HepG2 (cell line): Measurements from ENCODE around the gene PPP1R27. TPM values are rescaled to one million over a fixed set of nuclear protein-coding genes. Genes with fewer than 3 reads are reported as not detected.

Experiments used
- ESRRA ChIP-seq: sonication (generic); formaldehyde crosslinking; IDR thresholded peaks from 2 replicates; pipeline ENCODE4 v1.5.1; 2020; ENCODE audit warnings: mild to moderate bottlenecking, low read depth, missing genetic modification reagents
- FOXC1 ChIP-seq: sonication (generic); formaldehyde crosslinking; IDR thresholded peaks from 2 replicates; pipeline ENCODE4 v1.8.0; 2022; ENCODE audit warnings: mild to moderate bottlenecking, missing genetic modification reagents, borderline replicate concordance
- FOXJ3 ChIP-seq: sonication (generic); formaldehyde crosslinking; IDR thresholded peaks from 2 replicates; pipeline ENCODE4 v1.4.0; 2020; ENCODE audit warnings: missing genetic modification reagents, mild to moderate bottlenecking, borderline replicate concordance
- HNRNPK ChIP-seq: fragments of 200-400 bp; formaldehyde crosslinking; IDR thresholded peaks from 2 replicates; pipeline ENCODE4 v1.6.1; 2018; ENCODE audit warnings: low read length, low read depth, moderate library complexity, mild to moderate bottlenecking; ENCODE audit not compliant: poor library complexity, severe bottlenecking
- HOXA7 ChIP-seq: sonication (generic); formaldehyde crosslinking; IDR thresholded peaks from 2 replicates; pipeline ENCODE4 v1.8.1; 2022; ENCODE audit warnings: mild to moderate bottlenecking, missing genetic modification reagents, moderate library complexity
- NCOA2 ChIP-seq: sonication (generic); formaldehyde crosslinking; IDR thresholded peaks from 2 replicates; pipeline ENCODE4 v1.8.0; 2022; ENCODE audit warnings: inconsistent platforms
- NFAT5 ChIP-seq: sonication (generic); formaldehyde crosslinking; IDR thresholded peaks from 2 replicates; pipeline ENCODE4 v1.4.0; 2020; ENCODE audit warnings: missing genetic modification reagents
- NFE2L2 ChIP-seq: fragments of 150-350 bp; IDR thresholded peaks from 2 replicates; pipeline ENCODE4 v1.6.1; 2014; ENCODE audit warnings: low read length
- ZKSCAN5 ChIP-seq: sonication (generic); formaldehyde crosslinking; IDR thresholded peaks from 2 replicates; pipeline ENCODE4 v1.5.1; 2020; ENCODE audit warnings: mild to moderate bottlenecking, missing genetic modification reagents
- ZMYM4 ChIP-seq: sonication (generic); formaldehyde crosslinking; IDR thresholded peaks from 2 replicates; pipeline ENCODE4 v1.8.1; 2023; ENCODE audit warnings: mild to moderate bottlenecking, missing genetic modification reagents
- ZNF207 ChIP-seq: fragments of 450-650 bp; IDR thresholded peaks from 2 replicates; pipeline ENCODE4 v1.6.1; 2016; ENCODE audit warnings: antibody characterized with exemption, borderline replicate concordance
- ZNF260 ChIP-seq: sonication (generic); formaldehyde crosslinking; IDR thresholded peaks from 2 replicates; pipeline ENCODE4 v1.4.0; 2020; ENCODE audit warnings: missing genetic modification reagents, low read depth, mild to moderate bottlenecking, borderline replicate concordance
- ZNF382 ChIP-seq: sonication (generic); formaldehyde crosslinking; IDR thresholded peaks from 2 replicates; pipeline ENCODE4 v1.5.0; 2020; ENCODE audit warnings: missing genetic modification reagents, mild to moderate bottlenecking, borderline replicate concordance
- ZNF616 ChIP-seq: sonication (generic); formaldehyde crosslinking; IDR thresholded peaks from 2 replicates; pipeline ENCODE4 v1.5.0; 2020; ENCODE audit warnings: low read depth, mild to moderate bottlenecking, missing genetic modification reagents
- ZNF644 ChIP-seq: IDR thresholded peaks from 2 replicates; pipeline ENCODE4 v1.6.1; 2016; ENCODE audit warnings: low read depth
- ZSCAN30 ChIP-seq: sonication (generic); formaldehyde crosslinking; IDR thresholded peaks from 2 replicates; pipeline ENCODE4 v1.5.0; 2020; ENCODE audit warnings: mild to moderate bottlenecking, missing genetic modification reagents
- polyA plus RNA-seq, 8 experiments: library from polyadenylated mRNA; depleted of rRNA in 3 of 8; stranded (reverse) in 7 of 8; unstranded in 1 of 8; fragments of >200 nt; fragmentation: Illumina TruSeq in 4 of 8; extraction: Trizol in 4 of 8; gene quantifications; 2 replicates each; pipeline versions ENCODE4 v1.2.1 to v1.2.3, GENCODE V29; 2011 to 2016; ENCODE audit warnings: low read depth in 4 of 8, missing spikeins in 1 of 8, mixed read lengths in 1 of 8; ENCODE audit not compliant: insufficient read depth in 1 of 8
- total RNA-seq, 5 experiments: library from RNA; depleted of rRNA; stranded (reverse); fragments of >200 nt; fragmentation: Illumina TruSeq; extraction: Trizol; gene quantifications; 2 replicates each; pipeline ENCODE4 v1.2.3, GENCODE V29; 2016; ENCODE audit warnings: low read depth in 1 of 5
- TF ChIP-seq, protein P1 (sequence below), 2 experiments: sonication (generic) in 1 of 2; formaldehyde crosslinking in 1 of 2; IDR thresholded peaks; 2 replicates each; pipeline versions ENCODE4 v1.4.0 to v1.6.1; 2016 to 2020; ENCODE audit warnings: borderline replicate concordance in 1 of 2, low read depth in 1 of 2, mild to moderate bottlenecking in 1 of 2, missing genetic modification reagents in 1 of 2
- TF ChIP-seq, protein P2 (sequence below): sonication (generic); formaldehyde crosslinking; IDR thresholded peaks from 2 replicates; pipeline ENCODE4 v1.5.0; 2020; ENCODE audit warnings: missing genetic modification reagents

The PPP1R27 gene
- total and polyA plus RNA-seq, 2 of the 13 experiments (the other 11 are each of a cell fraction or from before 2014, with no cell fraction given) = 0.17 to 1.00 TPM

GRCh38 chr17:81871387-81872230, 36.8 kb upstream of the PPP1R27 start (continued):
- 0 out of 2 replicates have a peak, but pooled peaks have one; percentile 48 for TF ChIP-seq ZKSCAN5
- TF ChIP-seq HOXA7 = peak; percentile 89
- TF ChIP-seq NFAT5 = peak; percentile 89
- peak; percentile 89 for TF ChIP-seq ESRRA (CRISPR knock-in tag)
- no peak for TF ChIP-seq FOXJ3 (CRISPR knock-in tag)
- peak; percentile 67 for TF ChIP-seq HNRNPK
- peak; percentile 94 for TF ChIP-seq ZNF616 (CRISPR knock-in tag)
- peak; percentile 89 for TF ChIP-seq FOXC1 (CRISPR knock-in tag)
- no peak for TF ChIP-seq ZSCAN30 (CRISPR knock-in tag)
- TF ChIP-seq, protein P1, sequence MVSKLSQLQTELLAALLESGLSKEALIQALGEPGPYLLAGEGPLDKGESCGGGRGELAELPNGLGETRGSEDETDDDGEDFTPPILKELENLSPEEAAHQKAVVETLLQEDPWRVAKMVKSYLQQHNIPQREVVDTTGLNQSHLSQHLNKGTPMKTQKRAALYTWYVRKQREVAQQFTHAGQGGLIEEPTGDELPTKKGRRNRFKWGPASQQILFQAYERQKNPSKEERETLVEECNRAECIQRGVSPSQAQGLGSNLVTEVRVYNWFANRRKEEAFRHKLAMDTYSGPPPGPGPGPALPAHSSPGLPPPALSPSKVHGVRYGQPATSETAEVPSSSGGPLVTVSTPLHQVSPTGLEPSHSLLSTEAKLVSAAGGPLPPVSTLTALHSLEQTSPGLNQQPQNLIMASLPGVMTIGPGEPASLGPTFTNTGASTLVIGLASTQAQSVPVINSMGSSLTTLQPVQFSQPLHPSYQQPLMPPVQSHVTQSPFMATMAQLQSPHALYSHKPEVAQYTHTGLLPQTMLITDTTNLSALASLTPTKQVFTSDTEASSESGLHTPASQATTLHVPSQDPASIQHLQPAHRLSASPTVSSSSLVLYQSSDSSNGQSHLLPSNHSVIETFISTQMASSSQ (IDR thresholded peaks at IDR 0.05; ENCODE audit: low read depth) = no peak
- TF ChIP-seq, protein P1 (CRISPR knock-in tag; IDR thresholded peaks at IDR 0.05; ENCODE audit: borderline replicate concordance) = peak; percentile 82
- TF ChIP-seq ZNF207 = no peak
- TF ChIP-seq NFE2L2 = no peak
- no peak for TF ChIP-seq ZNF382 (CRISPR knock-in tag)
- no peak; the same call in 1 of the 2 replicates for TF ChIP-seq NCOA2
- no peak for TF ChIP-seq ZNF260
- TF ChIP-seq, protein P2, sequence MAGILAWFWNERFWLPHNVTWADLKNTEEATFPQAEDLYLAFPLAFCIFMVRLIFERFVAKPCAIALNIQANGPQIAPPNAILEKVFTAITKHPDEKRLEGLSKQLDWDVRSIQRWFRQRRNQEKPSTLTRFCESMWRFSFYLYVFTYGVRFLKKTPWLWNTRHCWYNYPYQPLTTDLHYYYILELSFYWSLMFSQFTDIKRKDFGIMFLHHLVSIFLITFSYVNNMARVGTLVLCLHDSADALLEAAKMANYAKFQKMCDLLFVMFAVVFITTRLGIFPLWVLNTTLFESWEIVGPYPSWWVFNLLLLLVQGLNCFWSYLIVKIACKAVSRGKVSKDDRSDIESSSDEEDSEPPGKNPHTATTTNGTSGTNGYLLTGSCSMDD (CRISPR knock-in tag) = 0 out of 2 replicates have a peak, but pooled peaks have one; percentile 65
- no peak; the same call in none of the 2 replicates for TF ChIP-seq ZMYM4
- TF ChIP-seq ZNF644 (CRISPR knock-in tag) = no peak
